ENCODE measurements around the gene RADX. TPM values are rescaled to one million over a fixed set of nuclear protein-coding genes. Genes with fewer than 3 reads are reported as not detected.

The RADX gene
- total RNA-seq, 1 experiment from 2014 or later = 2.2 TPM

- Histone ChIP-seq H3K4me3 (ENCODE audit: low read depth, low read length) (peak within 1 kb of the TSS; percentile 88), H3K4me1 (peaks cover 30% of the 10 kb centered on the region), H3K9me3 (no peaks in the 10 kb centered on the region), H3K27me3 (replicated peaks; ENCODE audit: control insufficient read depth, insufficient read depth, low read length) (no peaks in the 10 kb centered on the region), H3K36me3 (ENCODE audit: control insufficient read depth, insufficient read depth, low read length) (no peaks in the 10 kb centered on the region; the same call in 1 of the 2 replicates)
- ChIA-PET POLR2A (interaction anchor here (1.1 to 1.6 kb wide), 3 partner anchors 22 to 54 kb away, joined by 3 to 8 read pairs (median 5); no protein-coding TSS in a partner anchor), CTCF (no interaction called here)
- H3K4me1 Mint-ChIP-seq (ENCODE audit: low read depth, unreplicated experiment) = peaks cover 6% of the 10 kb centered on the region
- no peaks in the 10 kb centered on the region for H3K27me3 Mint-ChIP-seq (ENCODE audit: insufficient read depth, unreplicated experiment)
- TF ChIP-seq, protein P1, sequence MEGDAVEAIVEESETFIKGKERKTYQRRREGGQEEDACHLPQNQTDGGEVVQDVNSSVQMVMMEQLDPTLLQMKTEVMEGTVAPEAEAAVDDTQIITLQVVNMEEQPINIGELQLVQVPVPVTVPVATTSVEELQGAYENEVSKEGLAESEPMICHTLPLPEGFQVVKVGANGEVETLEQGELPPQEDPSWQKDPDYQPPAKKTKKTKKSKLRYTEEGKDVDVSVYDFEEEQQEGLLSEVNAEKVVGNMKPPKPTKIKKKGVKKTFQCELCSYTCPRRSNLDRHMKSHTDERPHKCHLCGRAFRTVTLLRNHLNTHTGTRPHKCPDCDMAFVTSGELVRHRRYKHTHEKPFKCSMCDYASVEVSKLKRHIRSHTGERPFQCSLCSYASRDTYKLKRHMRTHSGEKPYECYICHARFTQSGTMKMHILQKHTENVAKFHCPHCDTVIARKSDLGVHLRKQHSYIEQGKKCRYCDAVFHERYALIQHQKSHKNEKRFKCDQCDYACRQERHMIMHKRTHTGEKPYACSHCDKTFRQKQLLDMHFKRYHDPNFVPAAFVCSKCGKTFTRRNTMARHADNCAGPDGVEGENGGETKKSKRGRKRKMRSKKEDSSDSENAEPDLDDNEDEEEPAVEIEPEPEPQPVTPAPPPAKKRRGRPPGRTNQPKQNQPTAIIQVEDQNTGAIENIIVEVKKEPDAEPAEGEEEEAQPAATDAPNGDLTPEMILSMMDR (IDR thresholded peaks at IDR 0.05; ENCODE audit: insufficient read depth in 1 of 2, low read depth in 1 of 2, low read length in 1 of 2, severe bottlenecking in 1 of 2, unreplicated experiment in 1 of 2) = no peak
- BruUV-seq (replicated peaks) = no TSS peak
- intact Hi-C loops (cut with micrococcal nuclease; ENCODE audit: unreplicated experiment) = loop anchor here (1.0 to 5.0 kb wide), 5 partner anchors 10 to 76 kb away; partner anchors contain the start of gene TBC1D8B
- H3K36me3 Mint-ChIP-seq (ENCODE audit: insufficient read depth, unreplicated experiment) = peaks cover 10% of the 10 kb centered on the region
- DNase-seq = peak; percentile 80 to 84
- H3K27ac Mint-ChIP-seq (ENCODE audit: unreplicated experiment) = peak within 1 kb of the TSS; percentile 71
- no peaks in the 10 kb centered on the region for H3K9me3 Mint-ChIP-seq (ENCODE audit: unreplicated experiment)
- peak within 1 kb of the TSS; percentile 88 for H3K4me3 Mint-ChIP-seq (ENCODE audit: unreplicated experiment)
These were observed 115.0 kb downstream of the RADX start, which contains the start of gene RNF128 for GRCh38 chrX:106726485-106727437. RNF128 (plus strand) TSS chrX:106726701; CDS start chrX:106726914, 213 bp downstream.

DNA sequence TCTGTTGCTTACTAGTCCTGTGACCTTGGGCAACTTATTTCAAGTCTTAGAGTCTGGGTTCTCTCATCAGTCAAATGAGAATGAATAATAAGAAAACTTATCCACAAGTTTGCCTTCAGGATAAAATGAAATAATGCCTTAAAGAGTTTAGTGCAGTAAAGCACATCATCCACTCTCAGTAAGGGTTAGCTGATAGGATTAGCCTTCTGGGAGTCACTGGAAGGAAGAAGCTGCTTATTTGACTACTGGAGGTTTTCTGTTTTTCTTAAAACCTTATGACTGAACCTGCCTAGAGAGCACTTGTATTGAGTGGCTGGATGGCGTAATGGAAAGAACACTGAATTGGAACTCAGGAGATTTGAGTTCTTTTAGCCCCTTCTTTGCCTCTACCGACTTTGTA lies 116.6 kb downstream of the RADX start:
- intact Hi-C loops (cut with micrococcal nuclease; ENCODE audit: unreplicated experiment) = loop anchor here (5.0 kb wide), 2 partner anchors 54 to 74 kb away; partner anchors contain the start of gene TBC1D8B
- peaks cover 29% of the 10 kb centered on the region for H3K4me1 ChIP-seq
- peak overlapping the region; percentile 88 for H3K4me3 ChIP-seq (ENCODE audit: low read depth, low read length)
- Mint-ChIP-seq H3K9me3 (ENCODE audit: unreplicated experiment) (no peaks in the 10 kb centered on the region), H3K27ac (ENCODE audit: unreplicated experiment) (no peak overlapping the region), H3K36me3 (ENCODE audit: insufficient read depth, unreplicated experiment) (peaks cover 10% of the 10 kb centered on the region), H3K27me3 (ENCODE audit: insufficient read depth, unreplicated experiment) (no peaks in the 10 kb centered on the region), H3K4me3 (ENCODE audit: unreplicated experiment) (peak overlapping the region; percentile 88), H3K4me1 (ENCODE audit: low read depth, unreplicated experiment) (peaks cover 12% of the 10 kb centered on the region)
- DNase-seq = no peak
- H3K9me3 ChIP-seq = no peaks in the 10 kb centered on the region
- no peaks in the 10 kb centered on the region for H3K27me3 ChIP-seq (replicated peaks; ENCODE audit: control insufficient read depth, insufficient read depth, low read length)
- TF ChIP-seq, protein P1 (IDR thresholded peaks at IDR 0.05; ENCODE audit: insufficient read depth in 1 of 2, low read depth in 1 of 2, low read length in 1 of 2, severe bottlenecking in 1 of 2, unreplicated experiment in 1 of 2) = no peak
- no peaks in the 10 kb centered on the region; the same call in 1 of the 2 replicates for H3K36me3 ChIP-seq (ENCODE audit: control insufficient read depth, insufficient read depth, low read length)
- no TSS peak for BruUV-seq (replicated peaks)
- POLR2A ChIA-PET = no interaction called here
- CTCF ChIA-PET = no interaction called here

Small RNA genes lying within 50 kb of the gene (microRNA-seq; reads per million reads assigned to microRNA genes)
- not detected for gene MIR548AN

Other genes starting within 250 kb of the RADX start
- 42.0 and 42.4 TPM in 2 replicates for gene RNF128, start 114.7 kb downstream of the RADX start, total RNA-seq (2022)
- gene TBC1D8B, start 190.7 kb downstream of the RADX start, total RNA-seq (2022) = 7.4 and 8.7 TPM in 2 replicates

Measured in Caco-2 (cell line).